Stimulated activated memory B cell treated with anti-CD40 and anti-IgM and Interleukin-4, amounts not matched to agents 10 μg/mL and 1 μg/mL and 100 μg/mL, for 72 hours (primary cell): ENCODE measurements around the gene COLEC11.
"Not testable (repeated sequence)": the region's sequence is repeated elsewhere in the genome, so short reads cannot be mapped to it uniquely, and the experiment has no call there.

Source experiments
- ATAC-seq: fragments of 150-1000 bp; cut with Tn5 transposase; 2 replicates; pipeline ENCODE4 v1.10.0; 2021
- H3K27ac Mint-ChIP-seq: one replicate; pipeline ENCODE4 v1.8.0; 2022; ENCODE audit warnings: mild to moderate bottlenecking, mixed read lengths
- H3K27me3 Mint-ChIP-seq: one replicate; pipeline ENCODE4 v1.8.0; 2022; ENCODE audit warnings: mixed read lengths
- H3K36me3 Mint-ChIP-seq: one replicate; pipeline ENCODE4 v1.8.0; 2022; ENCODE audit warnings: mixed read lengths
- H3K4me1 Mint-ChIP-seq: one replicate; pipeline ENCODE4 v1.8.0; 2022; ENCODE audit warnings: mixed read lengths
- H3K4me3 Mint-ChIP-seq: one replicate; pipeline ENCODE4 v1.8.0; 2022; ENCODE audit warnings: mild to moderate bottlenecking, moderate library complexity, mixed read lengths
- H3K9me3 Mint-ChIP-seq: one replicate; pipeline ENCODE4 v1.8.0; 2022; ENCODE audit warnings: mixed read lengths

Gene COLEC11

DNA sequence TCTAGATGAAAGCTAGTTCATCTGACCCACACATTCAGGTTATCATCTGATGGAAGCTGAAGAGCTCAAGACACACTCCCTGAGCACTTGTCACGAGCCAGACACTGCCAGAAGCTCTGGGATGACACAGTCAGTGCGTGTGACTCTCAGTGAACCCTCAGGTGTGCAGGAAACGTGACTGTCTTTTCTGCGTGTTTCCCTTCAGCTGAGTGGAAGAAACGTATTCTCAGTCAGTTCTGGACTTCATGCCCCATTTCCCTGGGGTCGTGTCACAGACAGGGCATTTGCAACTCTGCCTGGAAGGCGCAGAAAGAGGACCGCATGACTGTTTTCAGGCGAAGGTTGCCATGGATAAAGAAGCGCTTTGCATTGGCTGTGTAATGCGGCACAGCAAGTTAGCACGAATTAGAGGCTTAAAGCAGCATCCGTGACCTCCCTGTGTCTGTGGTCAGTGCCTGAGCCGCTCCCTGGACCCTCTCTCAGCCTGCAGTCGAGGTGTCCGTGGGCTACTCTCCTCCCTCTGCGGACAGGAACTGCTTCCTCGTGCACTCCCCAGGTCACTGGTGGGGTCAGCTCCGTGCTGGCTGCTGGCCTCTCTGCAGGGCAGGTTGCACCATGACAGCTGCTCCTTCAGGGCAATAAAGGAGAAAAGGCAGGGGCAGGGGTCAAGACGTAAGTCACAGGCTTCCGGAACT, 59.8 kb downstream of the COLEC11 start:
- H3K4me3 Mint-ChIP-seq, result no peak overlapping the region
- no peaks in the 10 kb centered on the region for H3K36me3 Mint-ChIP-seq
- H3K27ac Mint-ChIP-seq, result no peak overlapping the region
- ATAC-seq, result no peak
- peaks cover 30% of the 10 kb centered on the region for H3K4me1 Mint-ChIP-seq
- H3K27me3 Mint-ChIP-seq, result peaks cover 9% of the 10 kb centered on the region
- no peaks in the 10 kb centered on the region for H3K9me3 Mint-ChIP-seq

DNA sequence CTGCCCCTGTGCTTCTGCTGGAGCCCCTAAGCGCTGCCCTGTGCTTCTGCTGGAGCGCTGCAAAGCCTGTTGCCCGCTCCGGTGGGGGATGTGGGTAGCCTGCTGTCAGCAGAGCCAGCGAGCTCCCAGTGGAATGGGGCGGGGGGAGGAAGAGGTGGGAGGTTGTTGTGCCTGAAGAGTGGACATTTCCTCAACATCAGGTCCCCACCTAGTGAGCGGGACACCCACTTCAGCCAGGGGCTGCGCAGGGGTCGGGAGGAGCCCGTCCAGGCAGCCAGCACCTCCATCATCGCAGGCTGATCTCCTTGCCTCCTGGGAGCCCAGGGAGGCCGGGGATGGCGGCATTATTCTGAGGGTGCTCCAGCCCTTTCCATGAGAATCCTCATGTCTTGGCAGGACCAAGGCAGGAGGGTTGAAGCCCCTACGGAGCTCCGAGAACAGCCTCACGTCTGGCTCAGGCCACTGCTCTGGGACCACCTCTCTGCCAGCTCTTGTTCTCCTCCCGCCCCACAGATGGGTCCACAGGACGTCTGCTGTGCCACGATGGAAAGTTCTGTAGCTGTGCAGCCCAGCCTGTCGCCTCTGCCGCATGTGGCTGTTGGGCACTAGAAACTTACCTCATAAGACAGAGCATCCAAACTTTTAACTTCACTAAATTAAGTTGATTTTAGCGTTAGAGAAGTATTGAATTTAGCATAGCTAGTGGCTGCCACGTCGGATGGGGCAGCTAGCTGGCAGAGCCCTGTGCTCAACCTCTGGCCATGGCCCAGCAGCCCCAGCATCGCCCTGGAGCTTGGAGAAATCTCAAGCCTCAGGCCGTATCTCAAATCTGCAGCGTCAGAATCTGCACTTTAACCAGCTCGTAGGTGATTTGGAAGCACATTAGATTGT, 61.2 kb downstream of the COLEC11 start:
- peaks cover 39% of the 10 kb centered on the region for H3K4me1 Mint-ChIP-seq

DNA sequence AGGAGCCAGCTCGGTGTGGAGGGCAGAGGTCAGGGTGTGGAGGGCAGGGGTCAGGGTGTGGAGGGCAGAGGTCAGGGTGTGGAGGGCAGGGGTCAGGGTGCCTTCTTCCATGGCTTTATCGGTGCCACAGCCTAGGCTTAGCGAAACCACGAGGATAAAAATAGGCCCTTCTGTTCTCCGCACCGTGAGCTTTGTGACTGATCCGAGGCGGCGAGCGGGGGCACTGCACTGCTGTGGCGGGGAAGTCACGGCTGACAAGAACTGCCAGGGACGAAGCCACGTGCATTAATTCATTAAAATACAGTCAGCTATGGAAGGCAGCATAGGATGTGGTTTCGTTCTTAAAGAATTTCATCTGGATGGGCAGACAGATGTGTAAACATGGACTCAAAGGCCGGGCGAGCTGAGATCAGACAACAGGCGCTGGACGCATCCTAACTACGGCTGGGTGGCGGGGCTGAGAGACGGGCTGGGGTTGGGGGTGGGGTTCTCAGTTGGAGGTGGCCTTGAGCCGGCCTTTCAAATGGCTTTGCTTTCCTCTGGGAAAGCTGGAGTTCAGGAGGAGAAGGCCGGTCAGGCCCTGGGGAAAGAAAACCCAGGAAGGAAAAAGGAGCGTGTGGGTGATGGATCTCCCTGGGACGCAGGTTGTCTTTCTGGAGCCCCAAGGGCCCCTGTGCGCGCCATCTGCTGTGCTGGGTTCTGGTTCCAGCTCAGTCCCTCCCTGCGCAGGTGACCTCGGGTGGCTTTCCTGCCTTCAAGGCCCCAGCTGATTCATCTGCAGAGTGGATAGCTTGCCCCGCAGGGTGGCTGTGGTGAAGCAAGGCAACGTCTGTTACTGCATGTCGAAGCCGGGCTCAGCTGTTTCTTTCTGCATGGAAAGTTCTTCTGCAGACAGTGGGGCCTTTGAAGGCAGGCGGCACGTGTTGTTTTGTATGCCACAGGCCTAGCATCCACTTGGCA, 62.1 kb downstream of the COLEC11 start:
- Mint-ChIP-seq H3K4me3 (peak overlapping the region; percentile 24), H3K36me3 (no peaks in the 10 kb centered on the region), H3K9me3 (peaks cover 3% of the 10 kb centered on the region), H3K4me1 (peaks cover 39% of the 10 kb centered on the region), H3K27ac (peak overlapping the region; percentile 46), H3K27me3 (peaks cover 9% of the 10 kb centered on the region)
- ATAC-seq, result peak; percentile 42

More for the DNA sequence above, 61.2 kb downstream of the COLEC11 start:
- H3K27me3 Mint-ChIP-seq, result peaks cover 9% of the 10 kb centered on the region
- H3K4me3 Mint-ChIP-seq, result no peak overlapping the region
- H3K9me3 Mint-ChIP-seq, result peaks cover 3% of the 10 kb centered on the region
- H3K36me3 Mint-ChIP-seq, result no peaks in the 10 kb centered on the region
- H3K27ac Mint-ChIP-seq, result peak overlapping the region; percentile 46
- no peak for ATAC-seq

DNA sequence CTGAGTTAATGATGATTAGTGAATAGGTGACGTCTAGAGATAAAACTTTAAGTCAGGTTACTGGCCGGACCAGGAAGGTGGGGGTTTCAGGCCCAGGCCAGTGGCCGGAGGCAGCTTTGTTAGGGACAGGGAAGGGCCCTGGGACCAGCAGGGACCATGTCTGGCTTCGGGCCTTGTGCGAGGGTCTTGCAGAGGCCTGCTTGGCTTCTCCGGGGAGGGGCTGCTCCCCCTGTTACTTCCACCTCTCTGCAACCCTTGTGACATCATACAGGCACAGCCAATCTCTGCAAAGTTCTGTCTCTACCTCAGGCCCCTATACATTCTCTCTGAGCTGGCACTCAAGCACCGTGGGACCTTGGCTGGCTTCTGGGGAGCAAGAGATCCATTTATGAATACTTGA, 63.0 kb downstream of the COLEC11 start, which contains the start of gene ALLC:
Gene ALLC (plus strand): TSS at position 320 of the 400 bp plus-strand sequence. CDS start 12,958 bp downstream, outside the sequence.
- Mint-ChIP-seq H3K27me3 (peaks cover 9% of the 10 kb centered on the region), H3K27ac (peak within 1 kb of the TSS; percentile 46), H3K9me3 (peaks cover 3% of the 10 kb centered on the region), H3K4me1 (peaks cover 37% of the 10 kb centered on the region), H3K4me3 (no peak within 1 kb of the TSS), H3K36me3 (no peaks in the 10 kb centered on the region)
- no peak for ATAC-seq

DNA sequence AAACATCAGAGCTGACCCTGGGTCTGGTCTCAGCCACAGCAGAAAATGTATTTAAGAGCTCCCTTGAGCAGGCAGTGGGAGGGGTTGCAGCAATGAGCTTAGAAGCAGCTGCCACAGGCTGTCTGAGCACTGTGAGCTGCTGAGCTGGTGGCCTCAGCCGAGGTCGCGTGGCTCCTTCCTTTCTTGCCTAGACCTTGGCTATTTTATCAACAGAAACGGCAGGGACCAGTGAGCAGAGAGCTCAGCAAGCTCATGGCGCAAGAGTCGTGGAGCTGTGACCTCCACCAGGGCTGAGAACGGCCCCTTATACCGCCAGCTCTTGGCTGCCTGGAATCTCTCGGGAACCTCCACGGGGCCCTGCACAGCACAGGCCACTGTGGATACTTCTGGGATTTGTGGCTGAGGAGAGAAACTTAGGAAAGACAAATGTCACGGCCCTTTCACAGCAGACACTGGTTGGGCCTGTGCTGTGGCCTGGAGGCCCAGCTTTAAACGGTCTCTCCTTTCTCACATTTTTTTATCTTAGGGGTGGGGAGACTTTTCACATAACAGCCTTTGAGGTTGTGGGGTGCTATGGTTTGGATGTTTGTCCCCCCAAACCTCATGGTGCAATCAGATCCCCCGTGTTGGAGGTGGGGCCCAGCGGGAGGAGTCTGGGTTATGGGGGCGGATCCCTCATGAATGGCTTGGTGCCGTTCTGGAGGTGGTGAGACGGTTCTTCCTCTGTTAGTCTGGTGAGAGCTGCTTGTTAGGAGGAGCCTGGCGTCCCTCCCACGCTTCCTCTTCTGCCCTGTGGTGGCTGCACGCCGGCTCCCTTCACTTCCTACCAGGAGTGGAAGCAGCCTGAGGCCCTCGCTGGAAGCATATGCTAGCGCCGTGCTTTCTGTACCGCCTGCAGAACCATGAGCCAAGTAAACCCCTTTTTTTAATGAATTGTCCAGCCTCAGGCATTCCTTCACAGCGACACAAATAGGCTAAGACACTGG, 64.8 kb downstream of the COLEC11 start:
- H3K9me3 Mint-ChIP-seq, result peaks cover 3% of the 10 kb centered on the region
- no peak overlapping the region for H3K4me3 Mint-ChIP-seq
- peak overlapping the region; percentile 34 for H3K27ac Mint-ChIP-seq
- H3K27me3 Mint-ChIP-seq, result peaks cover 9% of the 10 kb centered on the region
- H3K4me1 Mint-ChIP-seq, result peaks cover 37% of the 10 kb centered on the region
- no peaks in the 10 kb centered on the region for H3K36me3 Mint-ChIP-seq
- ATAC-seq, result peak; percentile 35

DNA sequence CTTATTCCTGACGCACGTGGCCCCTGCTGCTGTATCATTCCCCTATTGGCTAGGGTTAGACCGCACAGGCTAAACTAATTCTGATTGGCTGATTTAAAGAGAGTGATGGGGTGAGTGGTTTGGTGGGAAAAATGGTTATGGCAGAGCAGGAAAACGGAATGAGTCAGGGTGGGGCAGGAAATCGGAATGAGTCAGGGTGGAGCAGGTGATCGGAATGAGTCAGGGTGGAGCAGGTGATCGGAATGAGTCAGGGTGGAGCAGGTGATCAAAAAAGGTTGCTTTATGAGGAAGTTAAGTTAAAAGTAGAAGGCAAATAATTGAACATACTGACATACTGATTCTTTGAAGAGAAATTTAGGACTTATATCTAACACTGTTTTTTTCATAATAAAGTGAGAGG, 65.7 kb downstream of the COLEC11 start:
- not testable (repeated sequence) for H3K9me3 Mint-ChIP-seq, H3K27me3 Mint-ChIP-seq, H3K4me3 Mint-ChIP-seq, ATAC-seq, H3K36me3 Mint-ChIP-seq
- Mint-ChIP-seq H3K27ac (peak overlapping the region; percentile 34), H3K4me1 (peaks cover 37% of the 10 kb centered on the region)

DNA sequence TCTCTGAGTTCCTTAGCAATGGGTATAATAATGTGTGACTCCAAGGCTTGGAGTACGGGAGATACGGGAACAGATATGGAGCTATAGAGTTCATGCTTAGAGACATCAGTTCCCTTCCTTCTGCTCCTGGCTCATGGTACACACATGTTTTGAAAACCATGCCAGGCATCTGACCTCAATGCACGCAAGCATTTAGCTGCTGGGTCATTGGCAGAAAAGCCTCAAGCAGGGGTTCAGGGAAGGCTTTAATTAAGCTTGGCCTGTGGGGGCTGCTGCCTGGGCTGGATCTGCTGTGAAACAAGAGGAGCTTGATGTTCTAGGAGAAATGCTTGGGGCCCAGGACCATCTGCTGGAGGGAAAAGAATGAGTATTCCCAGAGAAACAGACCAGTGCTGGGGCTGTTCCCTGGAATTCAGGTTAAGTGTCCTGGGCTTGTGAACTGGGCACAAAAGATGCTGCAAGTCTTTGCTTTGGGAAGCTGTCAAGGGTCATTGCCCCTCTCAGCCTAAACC, 66.3 kb downstream of the COLEC11 start:
- Mint-ChIP-seq H3K27me3 (peaks cover 7% of the 10 kb centered on the region), H3K4me3 (no peak overlapping the region), H3K4me1 (peaks cover 37% of the 10 kb centered on the region), H3K36me3 (no peaks in the 10 kb centered on the region), H3K9me3 (peaks cover 3% of the 10 kb centered on the region), H3K27ac (peak overlapping the region; percentile 34)
- ATAC-seq, result no peak

DNA sequence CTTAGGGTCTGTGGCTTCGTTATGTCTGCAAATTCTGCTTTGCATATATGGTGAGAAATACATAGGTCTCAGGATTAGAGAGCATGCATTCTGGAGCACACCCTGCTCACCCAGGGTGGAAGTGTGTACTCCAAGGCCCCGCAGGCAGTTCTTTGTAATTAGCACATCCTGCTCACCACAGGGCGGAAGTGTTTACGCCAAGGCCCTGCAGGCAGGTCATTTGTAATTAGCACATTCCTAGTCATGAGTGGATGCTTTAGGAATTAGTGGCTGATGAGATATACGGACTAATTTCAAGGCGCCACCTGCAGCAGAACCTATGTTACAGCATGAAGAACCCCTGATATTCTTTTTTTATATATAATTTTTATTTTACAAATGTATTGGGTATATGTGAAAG, 67.3 kb downstream of the COLEC11 start:
- H3K27ac Mint-ChIP-seq, result peak overlapping the region; percentile 34
- peaks cover 3% of the 10 kb centered on the region for H3K9me3 Mint-ChIP-seq
- H3K36me3 Mint-ChIP-seq, result no peaks in the 10 kb centered on the region
- H3K4me3 Mint-ChIP-seq, result no peak overlapping the region
- ATAC-seq, result peak; percentile 70
- H3K4me1 Mint-ChIP-seq, result peaks cover 30% of the 10 kb centered on the region
- H3K27me3 Mint-ChIP-seq, result no peaks in the 10 kb centered on the region

DNA sequence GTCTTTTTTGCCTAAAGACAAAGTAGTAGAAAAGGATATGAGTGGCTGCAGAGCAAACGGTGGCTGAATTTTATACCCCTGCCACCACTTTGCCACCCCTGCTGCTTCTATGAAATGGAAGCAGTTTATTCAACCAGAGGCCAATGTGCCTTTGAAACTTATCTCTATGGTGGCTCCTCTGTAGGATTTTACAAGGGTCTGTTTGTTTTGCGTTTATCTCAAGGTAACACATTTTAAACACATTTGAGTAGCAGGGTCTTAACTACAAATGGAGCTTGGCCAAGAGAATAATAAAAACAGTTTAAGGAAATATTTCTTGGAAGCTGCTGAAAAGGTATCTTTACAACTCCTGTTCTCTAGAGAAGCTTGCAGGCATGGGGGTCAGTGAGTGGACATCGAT, 69.2 kb downstream of the COLEC11 start:
- ATAC-seq, result no peak
- Mint-ChIP-seq H3K9me3 (peaks cover 3% of the 10 kb centered on the region), H3K27me3 (peaks cover 9% of the 10 kb centered on the region), H3K4me3 (no peak overlapping the region), H3K4me1 (peaks cover 30% of the 10 kb centered on the region), H3K36me3 (no peaks in the 10 kb centered on the region), H3K27ac (no peak overlapping the region)

DNA sequence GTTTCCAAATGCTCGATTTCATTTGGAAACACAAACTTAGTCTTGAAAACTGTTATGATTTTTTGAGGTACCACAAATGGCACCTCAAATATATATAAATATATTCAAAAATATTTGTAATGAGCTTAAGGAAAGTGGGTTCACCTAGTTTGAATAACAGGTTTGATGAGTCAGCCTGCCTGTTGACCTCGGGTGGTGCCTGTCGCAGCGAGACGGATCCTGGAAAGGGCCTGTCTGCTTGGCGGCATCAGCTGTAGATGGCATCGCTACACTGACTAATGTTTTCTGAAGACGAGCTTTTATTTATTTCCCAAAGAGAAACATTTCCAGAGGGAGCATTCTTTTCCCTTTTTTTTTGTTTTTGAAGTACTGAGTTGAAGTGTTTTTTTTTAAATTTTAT, 70.0 kb downstream of the COLEC11 start:
- peaks cover 3% of the 10 kb centered on the region for H3K9me3 Mint-ChIP-seq
- no peak overlapping the region for H3K4me3 Mint-ChIP-seq
- peaks cover 23% of the 10 kb centered on the region for H3K4me1 Mint-ChIP-seq
- H3K27me3 Mint-ChIP-seq, result peaks cover 17% of the 10 kb centered on the region
- H3K36me3 Mint-ChIP-seq, result no peaks in the 10 kb centered on the region
- ATAC-seq, result no peak
- H3K27ac Mint-ChIP-seq, result no peak overlapping the region

DNA sequence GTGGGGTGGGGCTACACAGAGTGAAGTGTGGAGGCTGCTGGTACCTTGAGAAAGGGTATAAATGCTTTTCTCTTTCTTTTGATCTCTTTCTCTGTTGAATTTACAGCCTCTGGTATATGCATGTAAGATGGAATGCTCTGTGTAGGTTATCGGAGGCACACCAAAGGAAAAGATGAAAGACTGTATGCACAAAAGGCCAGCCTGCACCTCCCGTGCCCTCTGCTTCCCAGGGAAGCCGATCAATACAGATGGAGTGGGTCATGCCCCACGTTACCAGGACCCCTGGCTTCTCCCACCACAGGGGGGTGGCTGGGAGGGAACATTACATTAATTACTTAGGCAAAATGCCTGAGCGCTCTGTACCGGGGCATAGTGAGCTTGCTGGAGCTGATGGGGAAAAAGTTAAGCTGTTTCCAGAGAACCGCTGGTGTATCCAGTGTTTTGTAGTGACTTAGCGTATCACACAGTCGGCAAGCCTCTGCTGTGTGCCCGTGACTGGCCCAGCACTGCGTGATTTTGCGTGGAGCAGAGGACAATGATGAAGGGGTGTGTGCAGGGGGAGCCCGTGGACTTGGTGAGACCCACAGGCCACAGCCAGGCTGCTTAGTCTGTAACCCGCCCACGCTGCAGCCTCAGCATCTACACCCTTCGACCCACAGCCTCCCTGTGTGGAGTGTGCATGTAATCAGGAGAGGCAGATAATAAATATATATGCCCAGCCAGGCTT, 71.1 kb downstream of the COLEC11 start:
- Mint-ChIP-seq H3K36me3 (no peaks in the 10 kb centered on the region), H3K4me1 (peaks cover 12% of the 10 kb centered on the region), H3K9me3 (no peaks in the 10 kb centered on the region), H3K27ac (no peak overlapping the region), H3K4me3 (no peak overlapping the region), H3K27me3 (peaks cover 27% of the 10 kb centered on the region)
- ATAC-seq, result no peak

DNA sequence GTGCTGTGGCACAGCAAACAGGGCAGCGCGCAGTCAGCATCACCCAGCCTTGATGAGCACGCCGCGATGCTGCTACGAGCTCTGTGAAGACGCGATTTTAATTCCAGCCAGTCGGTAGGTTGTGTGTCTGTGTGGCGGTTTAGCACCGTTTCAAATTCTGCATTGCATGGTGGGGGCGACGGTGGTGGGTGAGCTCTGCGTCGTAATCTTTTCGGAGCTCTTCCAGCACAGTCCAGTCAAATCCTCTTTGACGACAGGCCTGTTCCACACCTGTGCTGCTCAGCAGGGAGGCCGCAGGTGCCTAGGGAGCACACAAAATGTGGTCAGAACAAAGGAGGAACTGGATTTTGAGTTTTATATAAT, 71.7 kb downstream of the COLEC11 start:
- no peak for ATAC-seq
- Mint-ChIP-seq H3K27ac (no peak overlapping the region), H3K36me3 (no peaks in the 10 kb centered on the region), H3K9me3 (no peaks in the 10 kb centered on the region), H3K4me3 (no peak overlapping the region), H3K4me1 (peaks cover 6% of the 10 kb centered on the region), H3K27me3 (peaks cover 27% of the 10 kb centered on the region)

DNA sequence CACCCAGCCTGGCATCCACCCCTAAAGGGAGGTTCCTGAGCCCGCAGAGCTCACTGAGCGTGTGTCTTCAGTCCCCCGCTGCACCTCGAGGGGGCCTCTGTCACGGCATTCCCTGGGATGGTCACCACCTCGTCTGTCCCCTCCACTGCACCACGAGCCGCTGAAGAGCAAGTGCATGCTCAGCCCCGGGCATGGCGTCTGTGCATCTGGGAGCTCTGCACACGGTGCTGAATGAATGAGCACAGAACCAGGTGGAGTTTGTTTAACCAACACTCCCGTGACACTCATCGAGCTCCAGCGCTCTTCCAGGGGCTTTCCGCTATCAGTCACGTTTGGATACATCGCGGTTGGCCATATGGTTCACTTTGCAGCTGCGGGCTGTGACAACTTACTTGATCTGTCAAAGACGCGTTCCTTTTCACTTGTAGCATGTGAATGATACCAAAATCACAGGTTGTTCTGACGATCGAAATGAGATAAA, 72.3 kb downstream of the COLEC11 start:
- H3K9me3 Mint-ChIP-seq, result no peaks in the 10 kb centered on the region
- no peak overlapping the region for H3K4me3 Mint-ChIP-seq
- peaks cover under 1% of the 10 kb centered on the region for H3K4me1 Mint-ChIP-seq
- H3K27me3 Mint-ChIP-seq, result peaks cover 27% of the 10 kb centered on the region
- ATAC-seq, result no peak
- no peaks in the 10 kb centered on the region for H3K36me3 Mint-ChIP-seq
- no peak overlapping the region for H3K27ac Mint-ChIP-seq
